Keratinocyte (primary cell): Measurements from ENCODE around the gene EXOSC5. TPM values are rescaled to one million over a fixed set of nuclear protein-coding genes. Genes with fewer than 3 reads are reported as not detected.

ENCODE experiments used
- DNase-seq: peaks from one replicate; pipeline ENCODE4 v3.0.0-alpha.2; 2011; ENCODE audit warnings: low read depth, missing footprints, low spot score
- FAIRE-seq: peaks from 2 replicates; lab custom pipeline; 2011; peaks lifted over from hg19 to GRCh38; lab: Jason Lieb, UNC
- H2AFZ ChIP-seq: 2 replicates; pipeline ENCODE4 v1.6.0; 2012; ENCODE audit warnings: low read length, control low read depth, inconsistent platforms; ENCODE audit not compliant: control insufficient read depth
- H3K27ac ChIP-seq: 2 replicates; pipeline ENCODE4 v1.5.1; 2011; ENCODE audit warnings: low read length; ENCODE audit not compliant: control insufficient read depth, insufficient read depth
- H3K27me3 ChIP-seq: 3 replicates; pipeline ENCODE4 v1.6.0; 2011; ENCODE audit warnings: low read length; ENCODE audit not compliant: control insufficient read depth, insufficient read depth; ENCODE audit errors: extremely low read depth
- H3K36me3 ChIP-seq, 2 experiments: 2 replicates in 1 of 2; 3 replicates in 1 of 2; pipeline ENCODE4 v1.5.1; 2011; ENCODE audit warnings: low read length in 2 of 2, mild to moderate bottlenecking in 1 of 2; ENCODE audit not compliant: control insufficient read depth in 2 of 2, insufficient read depth in 2 of 2; ENCODE audit errors: extremely low read depth in 1 of 2
- H3K4me1 ChIP-seq: 3 replicates; pipeline ENCODE4 v1.5.1; 2011; ENCODE audit warnings: low read length; ENCODE audit not compliant: control insufficient read depth, insufficient read depth; ENCODE audit errors: extremely low read depth
- H3K4me2 ChIP-seq: 3 replicates; pipeline ENCODE4 v1.6.0; 2011; ENCODE audit warnings: low read depth, low read length; ENCODE audit not compliant: control insufficient read depth, insufficient read depth; ENCODE audit errors: extremely low read depth
- H3K4me3 ChIP-seq, 3 experiments: fragments of 200-600 bp in 1 of 3; sonication (generic) in 1 of 3; 2 replicates in 2 of 3; 3 replicates in 1 of 3; pipeline ENCODE4 v1.5.1; 2011 to 2016; ENCODE audit warnings: low read length in 3 of 3, mild to moderate bottlenecking in 3 of 3, control low read depth in 2 of 3, inconsistent platforms in 1 of 3, low read depth in 1 of 3, mixed read lengths in 1 of 3, mixed run types in 1 of 3, moderate library complexity in 1 of 3; ENCODE audit not compliant: control insufficient read depth in 2 of 3, insufficient read depth in 2 of 3; ENCODE audit errors: extremely low read depth in 1 of 3
- H3K79me2 ChIP-seq: 2 replicates; pipeline ENCODE4 v1.6.0; 2012; ENCODE audit warnings: low read length; ENCODE audit not compliant: control insufficient read depth, insufficient read depth
- H3K9ac ChIP-seq: 3 replicates; pipeline ENCODE4 v1.6.0; 2011; ENCODE audit warnings: low read length; ENCODE audit not compliant: control insufficient read depth, insufficient read depth; ENCODE audit errors: extremely low read depth
- H3K9me1 ChIP-seq: 3 replicates; pipeline ENCODE4 v1.6.0; 2011; ENCODE audit warnings: low read length; ENCODE audit not compliant: control insufficient read depth, insufficient read depth; ENCODE audit errors: extremely low read depth
- H3K9me3 ChIP-seq: 2 replicates; pipeline ENCODE4 v1.5.1; 2012; ENCODE audit warnings: low read depth, low read length; ENCODE audit not compliant: control insufficient read depth
- H4K20me1 ChIP-seq: 3 replicates; pipeline ENCODE4 v1.6.0; 2011; ENCODE audit warnings: low read length; ENCODE audit not compliant: control insufficient read depth, insufficient read depth; ENCODE audit errors: extremely low read depth
- EZH2 ChIP-seq: IDR thresholded peaks from one replicate; pipeline ENCODE4 v1.6.1; 2012; ENCODE audit warnings: inconsistent platforms, mild to moderate bottlenecking, low read length, moderate library complexity
- dilution Hi-C: fragments of 300-500 bp; cut with MboI; formaldehyde crosslinking; loops from one replicate; pipeline ENCODE4 v1.7.0; 2020; ENCODE audit warnings: low sequenced_read_pairs; ENCODE audit not compliant: extremely low pct_ligation_motif_present
- polyA plus RNA-seq, 5 experiments: library from polyadenylated mRNA; depleted of rRNA in 3 of 5; stranded (reverse) in 3 of 5; stranded (forward) in 1 of 5; unstranded in 1 of 5; fragments of >200 nt; gene quantifications; 1 replicate in 1 of 5; 2 replicates in 3 of 5; 3 replicates in 1 of 5; pipeline versions ENCODE4 v1.2.1 to v1.2.3, GENCODE V29; 2011 to 2012; ENCODE audit warnings: missing spikeins in 2 of 5, low read depth in 1 of 5, low replicate concordance in 1 of 5
- TF ChIP-seq, protein P1 (sequence below), 3 experiments: IDR thresholded peaks in 1 of 3; conservative IDR thresholded peaks in 1 of 3; optimal IDR thresholded peaks in 1 of 3; 2 replicates in 2 of 3; 3 replicates in 1 of 3; pipeline versions ENCODE3 to v1.5.1; 2011; ENCODE audit warnings: low read length in 3 of 3, mild to moderate bottlenecking in 3 of 3, moderate library complexity in 2 of 3, control low read depth in 1 of 3, inconsistent platforms in 1 of 3; ENCODE audit not compliant: insufficient read depth in 2 of 3; ENCODE audit errors: extremely low read depth in 1 of 3

The EXOSC5 gene
- polyA plus RNA-seq, 1 donor (not counting 4 experiments of a cell fraction or from before 2014, with no cell fraction given): 12.5 TPM

DNA sequence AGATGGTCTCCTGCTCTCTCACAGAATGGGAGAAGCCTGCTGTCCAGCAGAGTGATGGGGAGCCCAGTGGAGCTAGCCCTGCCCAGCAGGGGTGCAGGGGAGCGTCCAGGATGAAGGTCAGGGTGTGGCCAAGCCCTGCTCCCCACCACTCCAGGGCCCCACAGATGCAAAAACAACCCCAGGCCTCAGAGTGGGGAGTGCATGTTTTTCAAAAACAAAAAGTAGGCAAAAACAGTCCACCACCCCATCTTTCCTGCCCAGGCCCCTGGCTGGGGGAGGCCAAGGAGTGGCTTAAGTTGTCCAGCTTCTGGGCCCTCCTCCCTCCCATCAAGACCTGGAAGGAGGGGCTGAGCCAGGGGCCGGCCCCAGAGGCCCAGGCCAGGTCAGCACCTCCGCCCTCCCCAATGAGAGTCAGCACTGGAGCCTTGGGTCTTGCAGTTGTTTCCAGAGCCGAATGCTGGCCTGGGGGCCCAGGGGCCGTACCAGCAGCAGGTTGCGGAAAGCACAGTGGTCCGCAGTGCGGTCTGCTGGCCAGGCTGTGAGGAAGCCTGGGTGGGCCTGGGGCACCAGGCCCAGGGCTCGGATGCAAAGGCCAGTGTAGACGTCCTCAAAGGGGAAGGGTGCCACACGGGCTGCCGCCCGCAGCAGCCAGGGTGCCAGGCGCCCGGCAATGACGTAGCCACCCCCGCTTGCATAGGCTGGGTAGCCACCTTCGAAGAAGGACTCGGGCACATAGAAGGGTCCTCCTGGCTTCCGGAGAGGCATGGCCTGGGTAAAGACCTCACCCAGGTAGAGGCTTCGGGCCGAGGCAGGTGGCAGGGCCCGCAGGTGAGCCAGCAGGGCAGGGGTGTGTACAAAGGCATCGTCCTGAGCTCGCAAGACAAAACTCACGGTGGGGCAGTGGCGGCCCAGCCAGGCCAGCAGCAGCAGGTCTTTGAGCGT is 28.3 kb upstream of the EXOSC5 start:
- no peak overlapping the region for H3K27ac ChIP-seq
- H3K36me3 ChIP-seq: peaks cover 11 to 13% of the 10 kb centered on the region in 2 experiments
- peaks cover 17% of the 10 kb centered on the region for H3K4me1 ChIP-seq
- H3K9me3 ChIP-seq: no peaks in the 10 kb centered on the region
- no peaks in the 10 kb centered on the region for H4K20me1 ChIP-seq
- no peaks in the 10 kb centered on the region for H3K9me1 ChIP-seq
- no peak overlapping the region for H3K4me3 ChIP-seq
- no peak overlapping the region for H3K9ac ChIP-seq
- H3K4me2 ChIP-seq: no peak overlapping the region
- FAIRE-seq (no peak), DNase-seq (no peak)
- dilution Hi-C loops: no loop called here
- H3K79me2 ChIP-seq: peaks cover 1% of the 10 kb centered on the region
- no peaks in the 10 kb centered on the region for H3K27me3 ChIP-seq
- TF ChIP-seq EZH2: no peak
- TF ChIP-seq, protein P1, sequence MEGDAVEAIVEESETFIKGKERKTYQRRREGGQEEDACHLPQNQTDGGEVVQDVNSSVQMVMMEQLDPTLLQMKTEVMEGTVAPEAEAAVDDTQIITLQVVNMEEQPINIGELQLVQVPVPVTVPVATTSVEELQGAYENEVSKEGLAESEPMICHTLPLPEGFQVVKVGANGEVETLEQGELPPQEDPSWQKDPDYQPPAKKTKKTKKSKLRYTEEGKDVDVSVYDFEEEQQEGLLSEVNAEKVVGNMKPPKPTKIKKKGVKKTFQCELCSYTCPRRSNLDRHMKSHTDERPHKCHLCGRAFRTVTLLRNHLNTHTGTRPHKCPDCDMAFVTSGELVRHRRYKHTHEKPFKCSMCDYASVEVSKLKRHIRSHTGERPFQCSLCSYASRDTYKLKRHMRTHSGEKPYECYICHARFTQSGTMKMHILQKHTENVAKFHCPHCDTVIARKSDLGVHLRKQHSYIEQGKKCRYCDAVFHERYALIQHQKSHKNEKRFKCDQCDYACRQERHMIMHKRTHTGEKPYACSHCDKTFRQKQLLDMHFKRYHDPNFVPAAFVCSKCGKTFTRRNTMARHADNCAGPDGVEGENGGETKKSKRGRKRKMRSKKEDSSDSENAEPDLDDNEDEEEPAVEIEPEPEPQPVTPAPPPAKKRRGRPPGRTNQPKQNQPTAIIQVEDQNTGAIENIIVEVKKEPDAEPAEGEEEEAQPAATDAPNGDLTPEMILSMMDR (optimal IDR thresholded peaks at IDR 0.05 in 1 of 3, IDR thresholded peaks at IDR 0.05 in 1 of 3, conservative IDR thresholded peaks at IDR 0.05 in 1 of 3; ENCODE audit: extremely low read depth in 1 of 3, insufficient read depth in 2 of 3, low read length in 3 of 3): no peak
- no peak overlapping the region for H2AFZ ChIP-seq

DNA sequence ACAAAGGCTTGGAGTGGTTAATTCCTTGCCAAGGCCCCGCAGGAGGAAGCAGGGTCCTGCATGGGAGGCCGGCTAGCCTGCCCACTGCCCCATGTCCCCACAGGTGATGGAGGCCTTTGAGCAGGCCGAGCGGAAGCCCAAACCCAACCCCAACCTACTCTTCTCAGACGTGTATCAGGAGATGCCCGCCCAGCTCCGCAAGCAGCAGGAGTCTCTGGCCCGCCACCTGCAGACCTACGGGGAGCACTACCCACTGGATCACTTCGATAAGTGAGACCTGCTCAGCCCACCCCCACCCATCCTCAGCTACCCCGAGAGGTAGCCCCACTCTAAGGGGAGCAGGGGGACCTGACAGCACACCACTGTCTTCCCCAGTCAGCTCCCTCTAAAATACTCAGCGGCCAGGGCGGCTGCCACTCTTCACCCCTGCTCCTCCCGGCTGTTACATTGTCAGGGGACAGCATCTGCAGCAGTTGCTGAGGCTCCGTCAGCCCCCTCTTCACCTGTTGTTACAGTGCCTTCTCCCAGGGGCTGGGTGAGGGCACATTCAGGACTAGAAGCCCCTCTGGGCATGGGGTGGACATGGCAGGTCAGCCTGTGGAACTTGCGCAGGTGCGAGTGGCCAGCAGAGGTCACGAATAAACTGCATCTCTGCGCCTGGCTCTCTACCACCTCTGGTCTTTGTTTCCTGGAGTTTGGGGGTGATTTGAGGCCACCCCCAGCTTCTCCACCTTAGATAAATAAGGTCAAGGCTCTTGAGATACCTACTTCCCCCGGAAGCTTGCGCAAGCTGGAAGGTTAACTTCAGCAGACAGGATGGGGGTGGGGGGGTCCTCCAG is 27.4 kb upstream of the EXOSC5 start:
- no peak for FAIRE-seq
- dilution Hi-C loops: no loop called here

More for the DNA sequence above, 27.4 kb upstream of the EXOSC5 start:
- Histone ChIP-seq H3K79me2 (peaks cover 1% of the 10 kb centered on the region), H3K9ac (no peak overlapping the region), H2AFZ (no peak overlapping the region), H3K4me3 (no peak overlapping the region), H3K9me1 (no peaks in the 10 kb centered on the region), H4K20me1 (no peaks in the 10 kb centered on the region), H3K27ac (no peak overlapping the region), H3K4me1 (peaks cover 17% of the 10 kb centered on the region), H3K27me3 (no peaks in the 10 kb centered on the region), H3K9me3 (no peaks in the 10 kb centered on the region), H3K36me3 (peaks cover 13 to 14% of the 10 kb centered on the region in 2 experiments), H3K4me2 (no peak overlapping the region)
- no peak for DNase-seq
- TF ChIP-seq, protein P1 (optimal IDR thresholded peaks at IDR 0.05 in 1 of 3, IDR thresholded peaks at IDR 0.05 in 1 of 3, conservative IDR thresholded peaks at IDR 0.05 in 1 of 3; ENCODE audit: extremely low read depth in 1 of 3, insufficient read depth in 2 of 3, low read length in 3 of 3): no peak
- TF ChIP-seq EZH2: no peak
